Superior temporal gyrus (tissue), 1 donor: Measurements from ENCODE around the gene TBC1D5.
"Not testable (repeated sequence)": the region's sequence is repeated elsewhere in the genome, so short reads cannot be mapped to it uniquely, and the experiment has no call there.

Source experiments
- DNase-seq: peaks from one replicate; pipeline ENCODE4 v3.0.0-alpha.2; 2016; ENCODE audit errors: extremely low spot score

TBC1D5 gene

GRCh38 chr3:17648630-17649355 lies 93.6 kb downstream of the TBC1D5 start:
- not testable (repeated sequence) for DNase-seq

DNA sequence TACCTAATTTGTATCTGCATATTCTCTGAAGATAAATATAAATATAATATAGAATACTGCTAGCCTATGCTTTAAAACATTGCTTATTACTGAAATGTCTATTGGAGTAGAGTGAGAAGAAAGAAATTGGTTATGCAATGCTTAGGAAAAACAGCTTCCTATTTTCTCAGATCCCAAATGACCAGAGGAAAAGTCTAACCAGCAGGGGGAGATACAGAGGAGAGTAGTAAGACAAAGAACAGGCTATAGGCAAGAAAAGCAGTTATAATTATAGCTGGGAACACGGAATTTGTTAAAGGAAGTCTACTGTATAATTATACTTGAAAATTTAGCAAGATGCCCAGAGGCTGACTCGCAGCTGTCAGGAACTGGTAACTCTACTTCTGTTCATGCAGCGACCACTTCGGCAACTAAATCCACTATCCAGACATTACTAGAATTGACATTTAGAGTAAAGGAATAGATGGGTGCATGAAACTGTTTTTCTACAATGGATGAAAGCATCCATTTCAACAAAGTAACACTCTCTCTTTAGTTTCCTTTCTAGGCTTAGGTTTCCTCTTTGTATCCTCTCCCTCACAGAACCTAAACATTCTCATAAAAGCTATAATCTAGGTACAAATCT lies 97.2 kb downstream of the TBC1D5 start:
- peak; percentile 93 for DNase-seq

- DNase-seq: no peak
Observed at GRCh38 chr3:17643691-17644090, 98.7 kb downstream of the TBC1D5 start.

- no peak for DNase-seq
Observed at GRCh38 chr3:17642474-17642873, 100.0 kb downstream of the TBC1D5 start.

GRCh38 chr3:17640466-17640865 lies 102.0 kb downstream of the TBC1D5 start:
- DNase-seq: no peak

GRCh38 chr3:17639765-17640164 lies 102.7 kb downstream of the TBC1D5 start:
- no peak for DNase-seq

DNA sequence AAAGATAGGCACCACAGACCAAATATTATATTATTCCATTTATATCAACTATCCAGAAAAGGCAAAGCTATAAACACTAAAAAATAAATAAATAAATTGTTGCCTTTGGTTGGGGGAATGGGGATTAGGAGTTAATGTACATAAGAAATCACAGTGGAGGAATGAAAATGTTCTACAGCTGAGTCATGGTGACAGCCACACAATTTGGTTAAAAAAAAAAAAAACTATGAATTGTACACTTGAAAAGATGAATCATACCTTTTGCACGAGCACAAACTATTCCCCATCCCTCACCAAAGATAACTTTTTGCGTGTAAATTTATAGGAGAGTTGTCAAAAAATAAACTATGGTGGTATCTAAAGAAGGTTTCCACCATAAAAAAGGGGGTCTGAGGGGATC lies 103.2 kb downstream of the TBC1D5 start:
- DNase-seq: no peak

GRCh38 chr3:17638356-17638755 lies 104.1 kb downstream of the TBC1D5 start:
- DNase-seq: no peak

DNA sequence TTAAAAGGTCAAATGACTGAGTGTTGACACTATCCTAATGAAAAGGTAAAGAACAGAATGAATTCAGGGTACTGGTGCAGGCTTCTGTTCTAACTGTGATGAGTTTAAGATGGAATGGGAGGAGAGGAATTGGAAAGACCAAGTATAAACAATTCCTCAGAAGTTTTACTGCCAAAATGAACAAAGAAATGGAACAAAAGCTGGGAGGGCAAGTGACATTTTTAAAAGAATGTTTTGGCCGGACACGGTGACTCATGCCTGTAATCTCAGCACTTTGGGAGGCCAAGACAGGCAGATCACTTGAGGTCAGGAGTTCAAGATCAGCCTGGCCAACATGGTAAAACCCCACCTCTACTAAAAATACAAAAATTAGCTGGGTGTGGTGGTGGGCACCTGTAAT lies 106.8 kb downstream of the TBC1D5 start:
- DNase-seq: not testable (repeated sequence)

DNA sequence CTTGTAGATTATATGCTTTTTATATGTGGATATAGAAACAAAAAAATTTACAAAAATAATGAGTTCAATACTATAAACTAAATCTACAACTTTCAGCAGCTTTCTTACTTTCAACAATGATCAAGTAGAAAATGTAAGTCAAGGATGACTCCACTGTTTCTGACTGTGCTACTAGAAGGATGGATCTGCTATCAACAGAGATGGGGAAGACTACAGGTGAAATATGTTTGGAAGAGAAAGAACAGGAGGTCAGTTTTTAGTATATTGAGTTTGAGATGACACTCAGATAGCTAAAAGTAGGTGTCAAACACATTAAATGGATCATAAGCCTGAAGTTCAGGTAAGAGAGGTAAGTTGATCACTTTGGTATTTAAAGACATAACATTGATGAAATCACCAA lies 107.5 kb downstream of the TBC1D5 start:
- DNase-seq: no peak

- DNase-seq: no peak
Observed at GRCh38 chr3:17634201-17634600, 108.2 kb downstream of the TBC1D5 start.

DNA sequence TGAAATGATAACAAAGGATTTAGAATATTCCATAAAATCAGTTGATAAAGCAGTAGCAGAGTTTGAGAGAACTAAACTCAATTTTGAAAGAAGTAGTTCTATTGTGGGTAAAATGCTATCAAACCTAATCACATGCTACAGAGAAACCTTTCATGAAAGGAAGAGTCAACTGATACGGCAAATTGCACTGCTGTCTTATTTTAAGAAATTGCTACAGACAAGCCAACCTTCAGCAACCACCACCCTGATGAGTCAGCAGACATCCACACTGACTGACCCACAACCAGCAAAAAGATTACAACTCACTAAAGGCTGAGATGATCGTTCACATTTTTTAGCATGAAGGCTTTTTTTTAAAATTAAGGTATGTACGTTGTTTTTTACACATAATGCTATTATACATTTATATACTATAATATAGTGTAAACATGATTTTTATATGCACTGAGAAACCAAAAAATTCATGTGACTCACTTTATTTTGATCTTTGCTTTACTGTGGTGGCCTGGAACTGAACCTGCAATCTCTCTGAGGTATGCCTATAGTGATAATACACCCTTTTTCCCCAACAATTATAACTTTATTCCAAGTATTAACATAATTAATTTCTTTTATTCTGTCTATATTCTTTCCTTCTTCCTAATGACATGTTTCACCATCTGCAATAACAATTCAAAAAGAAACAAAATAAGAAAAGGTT lies 109.9 kb downstream of the TBC1D5 start:
- DNase-seq: no peak

DNA sequence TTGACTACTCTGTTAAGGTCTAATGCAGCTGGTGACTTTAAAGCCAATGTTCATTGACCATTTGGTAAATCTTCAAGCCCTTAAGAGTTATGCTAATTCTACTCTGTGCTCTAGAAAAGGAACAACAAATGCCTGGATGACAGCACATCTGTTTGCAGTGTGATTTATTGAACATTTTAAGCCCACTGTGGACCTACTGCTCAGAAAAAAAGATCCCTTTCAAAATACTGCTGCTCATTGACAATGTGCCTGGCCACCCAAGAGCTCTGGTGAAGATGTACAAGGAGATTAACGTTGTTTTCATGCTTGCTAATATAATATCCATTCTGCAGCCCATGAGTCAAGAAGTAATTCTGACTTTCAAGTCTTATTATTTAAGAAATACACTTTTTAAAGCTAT lies 110.8 kb downstream of the TBC1D5 start:
- no peak for DNase-seq

- no peak for DNase-seq
Observed at GRCh38 chr3:17629400-17629799, 113.0 kb downstream of the TBC1D5 start.

DNA sequence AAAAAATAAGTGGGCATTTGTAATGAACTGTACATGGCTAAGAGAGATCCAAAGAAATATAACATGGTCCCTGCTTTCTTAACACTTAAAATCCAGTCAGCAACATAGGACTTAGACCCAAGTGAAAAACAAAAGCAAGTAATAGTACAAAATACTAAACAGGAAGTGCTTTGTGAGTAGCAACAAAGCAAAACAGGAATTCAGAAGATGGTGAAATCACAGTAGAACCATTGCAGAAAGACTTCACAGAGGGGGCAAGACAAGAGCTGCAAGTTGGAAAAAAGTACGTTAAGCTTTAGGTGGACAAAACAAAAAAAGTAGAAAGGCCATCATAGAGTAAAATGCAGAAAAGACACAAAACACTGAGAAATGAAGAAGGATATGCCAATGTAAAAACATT lies 116.0 kb downstream of the TBC1D5 start:
- DNase-seq: no peak

DNA sequence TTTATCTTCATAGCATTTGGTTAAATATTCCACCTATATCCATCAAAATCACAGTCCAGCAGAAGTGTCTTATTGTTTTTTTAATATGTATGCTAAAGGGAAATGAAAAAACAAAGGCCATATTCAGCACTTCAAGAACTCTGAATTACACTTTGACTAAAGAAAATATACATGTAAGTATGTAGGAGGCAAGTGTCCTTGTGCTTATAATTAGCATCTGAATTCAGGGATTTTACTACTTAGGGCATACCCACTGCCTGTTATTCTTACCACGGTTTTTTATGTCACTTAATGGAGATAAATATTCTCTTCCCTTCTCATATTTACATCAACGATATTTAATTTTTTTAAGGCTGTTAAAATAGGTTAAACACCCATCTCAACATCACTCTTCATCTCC lies 117.3 kb downstream of the TBC1D5 start:
- DNase-seq: no peak

- peak; percentile 78 for DNase-seq
Observed at GRCh38 chr3:17623464-17623863, 119.0 kb downstream of the TBC1D5 start.

GRCh38 chr3:17619968-17620367 lies 122.5 kb downstream of the TBC1D5 start:
- DNase-seq: no peak

GRCh38 chr3:17613017-17613416 lies 129.4 kb downstream of the TBC1D5 start:
- not testable (repeated sequence) for DNase-seq

DNA sequence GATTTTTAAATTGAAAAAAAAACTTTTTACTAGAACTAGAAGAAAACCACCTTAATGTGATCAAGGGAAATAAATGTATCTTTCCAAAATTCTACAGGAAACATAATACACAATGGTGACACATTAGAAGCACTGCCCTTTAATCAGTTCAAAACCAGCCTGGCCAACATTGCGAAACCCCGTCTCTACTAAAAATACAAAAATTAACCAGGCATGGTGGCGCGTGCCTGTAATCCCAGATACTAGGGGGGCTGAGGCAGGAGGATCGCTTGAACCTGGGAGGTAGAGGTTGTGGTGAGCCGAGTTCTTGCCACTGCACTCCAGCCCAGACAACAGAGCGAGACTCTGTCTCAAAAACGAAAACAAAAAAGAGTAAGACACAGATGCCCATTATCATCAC lies 134.5 kb downstream of the TBC1D5 start:
- DNase-seq: no peak

- no peak for DNase-seq
Observed at GRCh38 chr3:17605934-17606333, 136.5 kb downstream of the TBC1D5 start.

DNA sequence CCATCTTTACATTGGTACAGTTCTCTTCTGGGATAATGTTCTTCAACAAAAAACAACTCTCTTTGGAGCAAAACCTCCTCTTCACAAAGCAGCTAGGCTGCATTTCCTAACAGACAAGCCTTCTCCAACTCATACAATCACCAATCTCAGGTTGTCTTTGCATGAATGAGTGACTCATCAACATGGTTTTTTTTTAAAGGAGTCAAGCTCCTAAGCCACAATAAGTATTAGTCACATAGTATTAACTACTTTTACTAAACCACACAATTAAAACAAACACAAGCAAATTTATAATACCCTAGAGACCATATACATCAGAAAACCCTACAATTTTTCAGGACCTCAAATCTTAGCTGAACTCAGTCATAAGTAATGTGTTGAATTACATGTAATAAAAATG lies 137.4 kb downstream of the TBC1D5 start:
- DNase-seq: no peak

GRCh38 chr3:17602126-17602525 lies 140.3 kb downstream of the TBC1D5 start:
- no peak for DNase-seq
